ENCODE measurements around the gene FETUB.

- TF ChIP-seq POLR2A (IDR thresholded peaks at IDR 0.05; ENCODE audit: low read length): no peak
- TF ChIP-seq PBX3 (IDR thresholded peaks at IDR 0.05): no peak
- no peak for TF ChIP-seq CTCF (IDR thresholded peaks at IDR 0.05)
- TF ChIP-seq KDM1A (IDR thresholded peaks at IDR 0.05; ENCODE audit: low read depth): no peak
- TF ChIP-seq ELK1 (IDR thresholded peaks at IDR 0.05; ENCODE audit: low read depth, low read length): no peak
- no peak for TF ChIP-seq EP300 (IDR thresholded peaks at IDR 0.05)
- no peak for TF ChIP-seq RCOR1 (IDR thresholded peaks at IDR 0.05; ENCODE audit: low read depth, low read length)
Measured at GRCh38 chr3:186663361-186664118, 23.3 kb downstream of the FETUB start.
